ENCODE measurements around the gene RTP5.

DNA sequence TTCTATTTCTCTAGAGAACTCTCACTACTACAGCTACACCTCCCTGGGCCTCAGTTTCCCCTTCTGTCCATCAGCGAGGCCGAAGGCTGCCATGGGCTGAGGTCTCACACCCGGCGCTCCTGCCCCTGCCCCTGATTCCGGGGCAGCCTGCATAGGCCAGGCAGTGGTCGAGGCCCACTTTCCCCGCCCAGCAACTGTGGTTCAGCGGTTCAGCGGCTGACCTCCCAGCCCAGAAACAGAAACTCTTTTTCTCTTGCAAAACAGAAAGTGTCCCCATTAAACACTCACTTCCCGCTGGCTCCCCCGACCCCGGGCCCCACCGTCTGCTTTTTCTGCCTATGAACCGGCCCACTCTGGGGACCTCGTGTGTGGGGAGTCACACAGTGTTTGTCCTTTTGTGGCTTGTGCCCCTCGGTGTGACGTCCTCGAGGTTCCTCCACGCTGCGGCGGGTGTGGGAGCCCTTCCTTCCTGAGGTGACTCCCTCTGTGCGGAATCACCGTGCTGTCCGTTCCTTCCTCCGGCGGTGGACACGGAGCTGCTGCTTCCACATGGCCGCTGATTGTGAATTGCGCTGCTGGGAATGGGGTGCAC is 26.8 kb upstream of the RTP5 start:
- TF ChIP-seq, protein P1, sequence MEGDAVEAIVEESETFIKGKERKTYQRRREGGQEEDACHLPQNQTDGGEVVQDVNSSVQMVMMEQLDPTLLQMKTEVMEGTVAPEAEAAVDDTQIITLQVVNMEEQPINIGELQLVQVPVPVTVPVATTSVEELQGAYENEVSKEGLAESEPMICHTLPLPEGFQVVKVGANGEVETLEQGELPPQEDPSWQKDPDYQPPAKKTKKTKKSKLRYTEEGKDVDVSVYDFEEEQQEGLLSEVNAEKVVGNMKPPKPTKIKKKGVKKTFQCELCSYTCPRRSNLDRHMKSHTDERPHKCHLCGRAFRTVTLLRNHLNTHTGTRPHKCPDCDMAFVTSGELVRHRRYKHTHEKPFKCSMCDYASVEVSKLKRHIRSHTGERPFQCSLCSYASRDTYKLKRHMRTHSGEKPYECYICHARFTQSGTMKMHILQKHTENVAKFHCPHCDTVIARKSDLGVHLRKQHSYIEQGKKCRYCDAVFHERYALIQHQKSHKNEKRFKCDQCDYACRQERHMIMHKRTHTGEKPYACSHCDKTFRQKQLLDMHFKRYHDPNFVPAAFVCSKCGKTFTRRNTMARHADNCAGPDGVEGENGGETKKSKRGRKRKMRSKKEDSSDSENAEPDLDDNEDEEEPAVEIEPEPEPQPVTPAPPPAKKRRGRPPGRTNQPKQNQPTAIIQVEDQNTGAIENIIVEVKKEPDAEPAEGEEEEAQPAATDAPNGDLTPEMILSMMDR (IDR thresholded peaks at IDR 0.05): no peak
- no peak for TF ChIP-seq NRF1 (IDR thresholded peaks at IDR 0.05; ENCODE audit: low read depth, low read length)
- TF ChIP-seq MXI1 (IDR thresholded peaks at IDR 0.05; ENCODE audit: low read depth, low read length): no peak
- TF ChIP-seq, protein P2, sequence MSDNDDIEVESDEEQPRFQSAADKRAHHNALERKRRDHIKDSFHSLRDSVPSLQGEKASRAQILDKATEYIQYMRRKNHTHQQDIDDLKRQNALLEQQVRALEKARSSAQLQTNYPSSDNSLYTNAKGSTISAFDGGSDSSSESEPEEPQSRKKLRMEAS (IDR thresholded peaks at IDR 0.05; ENCODE audit: low read depth): no peak
- TF ChIP-seq RAD21 (IDR thresholded peaks at IDR 0.05; ENCODE audit: low read length): no peak
- no peak for TF ChIP-seq CHD2 (IDR thresholded peaks at IDR 0.05; ENCODE audit: low read length, partially characterized antibody)
- TF ChIP-seq, protein P3, sequence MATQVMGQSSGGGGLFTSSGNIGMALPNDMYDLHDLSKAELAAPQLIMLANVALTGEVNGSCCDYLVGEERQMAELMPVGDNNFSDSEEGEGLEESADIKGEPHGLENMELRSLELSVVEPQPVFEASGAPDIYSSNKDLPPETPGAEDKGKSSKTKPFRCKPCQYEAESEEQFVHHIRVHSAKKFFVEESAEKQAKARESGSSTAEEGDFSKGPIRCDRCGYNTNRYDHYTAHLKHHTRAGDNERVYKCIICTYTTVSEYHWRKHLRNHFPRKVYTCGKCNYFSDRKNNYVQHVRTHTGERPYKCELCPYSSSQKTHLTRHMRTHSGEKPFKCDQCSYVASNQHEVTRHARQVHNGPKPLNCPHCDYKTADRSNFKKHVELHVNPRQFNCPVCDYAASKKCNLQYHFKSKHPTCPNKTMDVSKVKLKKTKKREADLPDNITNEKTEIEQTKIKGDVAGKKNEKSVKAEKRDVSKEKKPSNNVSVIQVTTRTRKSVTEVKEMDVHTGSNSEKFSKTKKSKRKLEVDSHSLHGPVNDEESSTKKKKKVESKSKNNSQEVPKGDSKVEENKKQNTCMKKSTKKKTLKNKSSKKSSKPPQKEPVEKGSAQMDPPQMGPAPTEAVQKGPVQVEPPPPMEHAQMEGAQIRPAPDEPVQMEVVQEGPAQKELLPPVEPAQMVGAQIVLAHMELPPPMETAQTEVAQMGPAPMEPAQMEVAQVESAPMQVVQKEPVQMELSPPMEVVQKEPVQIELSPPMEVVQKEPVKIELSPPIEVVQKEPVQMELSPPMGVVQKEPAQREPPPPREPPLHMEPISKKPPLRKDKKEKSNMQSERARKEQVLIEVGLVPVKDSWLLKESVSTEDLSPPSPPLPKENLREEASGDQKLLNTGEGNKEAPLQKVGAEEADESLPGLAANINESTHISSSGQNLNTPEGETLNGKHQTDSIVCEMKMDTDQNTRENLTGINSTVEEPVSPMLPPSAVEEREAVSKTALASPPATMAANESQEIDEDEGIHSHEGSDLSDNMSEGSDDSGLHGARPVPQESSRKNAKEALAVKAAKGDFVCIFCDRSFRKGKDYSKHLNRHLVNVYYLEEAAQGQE (IDR thresholded peaks at IDR 0.05; ENCODE audit: low read depth, low read length): no peak
- no peak for TF ChIP-seq ELF1 (IDR thresholded peaks at IDR 0.05)
- no peak for TF ChIP-seq RFX5 (IDR thresholded peaks at IDR 0.05; ENCODE audit: low read length)
- no peak for TF ChIP-seq YY1 (IDR thresholded peaks at IDR 0.05; ENCODE audit: low read depth)
